ENCODE results near the gene PPP1CA. TPM values are rescaled to one million over a fixed set of nuclear protein-coding genes. Genes with fewer than 3 reads are reported as not detected.

Gene PPP1CA
- total and polyA plus RNA-seq, 4 donors = 62.4 to 92.9 (median 75.9) TPM

DNA sequence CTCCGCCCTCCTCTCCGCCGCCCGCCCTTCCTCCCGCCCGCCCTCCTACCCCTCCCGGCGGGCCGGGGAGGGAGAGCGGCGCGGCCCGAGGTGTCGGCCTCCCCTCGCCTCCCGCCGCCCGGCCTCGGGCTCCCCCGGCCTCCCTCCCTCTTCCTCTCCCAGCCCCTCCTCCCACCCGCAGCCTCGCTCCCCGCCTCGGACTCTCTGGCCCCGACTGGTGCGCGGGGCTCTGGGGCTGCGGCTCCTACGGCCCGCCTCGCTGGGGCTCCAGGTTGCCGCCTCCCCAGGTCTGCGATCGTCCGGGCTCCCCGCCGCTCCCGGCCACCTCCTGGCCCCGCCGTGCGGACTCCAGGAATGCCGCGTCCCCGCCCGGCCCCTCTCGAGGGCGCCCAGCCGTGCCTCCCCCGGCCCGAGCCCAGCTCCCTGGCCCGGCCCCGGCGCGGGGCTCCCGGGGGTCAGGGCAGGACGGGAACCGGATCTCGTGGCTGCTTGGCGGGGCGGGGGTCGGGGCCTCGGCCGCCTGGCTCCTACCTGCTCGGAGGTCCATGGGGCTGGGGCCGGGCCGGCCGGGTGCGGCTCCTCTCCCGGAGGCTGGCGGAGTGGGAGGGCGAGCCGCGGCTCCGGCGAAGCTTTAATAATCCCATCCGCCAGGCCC is 28.5 kb downstream of the PPP1CA start, which contains the start of gene CLCF1:
TSS of gene CLCF1 (minus strand) at position 606 of the 655 bp plus-strand sequence. CDS start at position 547, 59 bp downstream.
- WGBS = under 1% methylated on average over 76 of the region's 76 CpGs
- H3K9me3 ChIP-seq (ENCODE audit: control insufficient read depth in 4 of 4, low read length in 3 of 4) = no peaks in the 10 kb centered on the region
- H3K9ac ChIP-seq (ENCODE audit: low read depth in 1 of 2, low read length in 2 of 2) = peak within 1 kb of the TSS; percentile 48 to 58
- peak within 1 kb of the TSS in 2 of 3 donors; percentile 47 to 75 for H3K4me3 ChIP-seq (ENCODE audit: low read depth in 1 of 3, low read length in 3 of 3)
- no peaks in the 10 kb centered on the region for H3K36me3 ChIP-seq (ENCODE audit: control insufficient read depth in 4 of 4, insufficient read depth in 3 of 4, low read depth in 1 of 4, low read length in 3 of 4)
- TF ChIP-seq HNF4A (conservative IDR thresholded peaks at IDR 0.05) (no peak), TAF1 (conservative IDR thresholded peaks at IDR 0.05) (no peak), RXRA (IDR thresholded peaks at IDR 0.05) (no peak)
- no peak for DNase-seq (ENCODE audit: low spot score)
- H3K27ac ChIP-seq (ENCODE audit: low read depth in 1 of 2, low read length in 2 of 2) = peak within 1 kb of the TSS; percentile 56 to 73
- peaks cover 8 to 24% (median 10%) of the 10 kb centered on the region in 4 donors for H3K4me1 ChIP-seq (ENCODE audit: control insufficient read depth in 4 of 4, insufficient read depth in 4 of 4, low read length in 3 of 4)
- no peaks in the 10 kb centered on the region for H3K27me3 ChIP-seq (ENCODE audit: control insufficient read depth in 4 of 4, insufficient read depth in 4 of 4, low read length in 3 of 4)

DNA sequence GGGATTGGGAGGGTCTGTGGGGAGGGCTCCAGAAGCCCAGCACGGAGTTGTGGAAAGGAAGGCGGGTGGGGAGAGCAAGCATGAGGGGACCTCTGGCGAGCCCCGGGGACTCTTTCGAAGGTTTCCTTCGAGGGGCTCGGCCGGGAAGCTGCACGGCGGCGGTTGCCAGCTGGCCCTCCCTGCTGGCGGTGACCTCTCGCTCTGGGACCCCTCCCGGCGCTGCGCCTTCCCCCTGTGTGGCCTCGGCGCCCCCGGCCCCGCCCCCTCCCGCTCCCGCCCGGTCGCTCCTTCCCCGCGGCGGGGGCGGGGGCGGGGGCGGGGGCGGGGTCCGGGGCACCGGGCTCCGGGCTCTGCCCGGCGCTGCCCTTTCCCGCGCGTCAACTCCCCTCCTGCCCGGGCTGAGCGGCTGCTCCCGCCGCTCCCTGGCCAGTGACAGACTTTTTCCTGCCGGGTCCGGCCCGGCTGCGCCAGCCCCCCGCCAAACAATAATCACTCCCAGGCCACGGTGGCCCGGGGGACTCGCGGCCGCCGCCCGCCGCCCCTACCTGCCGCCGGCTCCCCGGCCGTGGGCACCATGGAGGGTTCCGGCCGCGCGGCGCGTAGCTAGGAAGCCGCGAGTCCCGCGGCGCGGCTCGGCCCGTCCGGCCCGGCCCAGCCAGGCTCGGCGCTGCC is 29.2 kb downstream of the PPP1CA start:
- no peaks in the 10 kb centered on the region for H3K36me3 ChIP-seq (ENCODE audit: control insufficient read depth in 4 of 4, insufficient read depth in 3 of 4, low read depth in 1 of 4, low read length in 3 of 4)
- WGBS = 2% methylated on average over 78 of the region's 78 CpGs
- no peaks in the 10 kb centered on the region for H3K27me3 ChIP-seq (ENCODE audit: control insufficient read depth in 4 of 4, insufficient read depth in 4 of 4, low read length in 3 of 4)
- no peak for TF ChIP-seq NR2F2 (IDR thresholded peaks at IDR 0.05)
- no peak for TF ChIP-seq HNF4G (IDR thresholded peaks at IDR 0.05)
- no peak for TF ChIP-seq RXRA (IDR thresholded peaks at IDR 0.05)
- TF ChIP-seq, protein P1, sequence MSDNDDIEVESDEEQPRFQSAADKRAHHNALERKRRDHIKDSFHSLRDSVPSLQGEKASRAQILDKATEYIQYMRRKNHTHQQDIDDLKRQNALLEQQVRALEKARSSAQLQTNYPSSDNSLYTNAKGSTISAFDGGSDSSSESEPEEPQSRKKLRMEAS (IDR thresholded peaks at IDR 0.05) = no peak
- no peak for TF ChIP-seq SP1 (IDR thresholded peaks at IDR 0.05)
- no peak for TF ChIP-seq REST (IDR thresholded peaks at IDR 0.05)
- TF ChIP-seq, protein P2, sequence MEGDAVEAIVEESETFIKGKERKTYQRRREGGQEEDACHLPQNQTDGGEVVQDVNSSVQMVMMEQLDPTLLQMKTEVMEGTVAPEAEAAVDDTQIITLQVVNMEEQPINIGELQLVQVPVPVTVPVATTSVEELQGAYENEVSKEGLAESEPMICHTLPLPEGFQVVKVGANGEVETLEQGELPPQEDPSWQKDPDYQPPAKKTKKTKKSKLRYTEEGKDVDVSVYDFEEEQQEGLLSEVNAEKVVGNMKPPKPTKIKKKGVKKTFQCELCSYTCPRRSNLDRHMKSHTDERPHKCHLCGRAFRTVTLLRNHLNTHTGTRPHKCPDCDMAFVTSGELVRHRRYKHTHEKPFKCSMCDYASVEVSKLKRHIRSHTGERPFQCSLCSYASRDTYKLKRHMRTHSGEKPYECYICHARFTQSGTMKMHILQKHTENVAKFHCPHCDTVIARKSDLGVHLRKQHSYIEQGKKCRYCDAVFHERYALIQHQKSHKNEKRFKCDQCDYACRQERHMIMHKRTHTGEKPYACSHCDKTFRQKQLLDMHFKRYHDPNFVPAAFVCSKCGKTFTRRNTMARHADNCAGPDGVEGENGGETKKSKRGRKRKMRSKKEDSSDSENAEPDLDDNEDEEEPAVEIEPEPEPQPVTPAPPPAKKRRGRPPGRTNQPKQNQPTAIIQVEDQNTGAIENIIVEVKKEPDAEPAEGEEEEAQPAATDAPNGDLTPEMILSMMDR (IDR thresholded peaks at IDR 0.05; ENCODE audit: low read depth, low read length, missing input control) = no peak
- TF ChIP-seq ZBTB33 (IDR thresholded peaks at IDR 0.05) = no peak
- no peak for TF ChIP-seq EGR1 (IDR thresholded peaks at IDR 0.05; ENCODE audit: low read depth in 2 of 2)
- no peak for TF ChIP-seq JUND (IDR thresholded peaks at IDR 0.05)
- TF ChIP-seq ATF3 (IDR thresholded peaks at IDR 0.05) = no peak
- TF ChIP-seq GABPA (IDR thresholded peaks at IDR 0.05 in 1 of 2, conservative IDR thresholded peaks at IDR 0.05 in 1 of 2) = no peak
- TF ChIP-seq FOXA1 (IDR thresholded peaks at IDR 0.05) = no peak
- TF ChIP-seq RAD21 (IDR thresholded peaks at IDR 0.05) = no peak
- TF ChIP-seq HNF4A (conservative IDR thresholded peaks at IDR 0.05) = no peak
- no peak for TF ChIP-seq FOXA2 (IDR thresholded peaks at IDR 0.05)
- no peak for TF ChIP-seq TAF1 (conservative IDR thresholded peaks at IDR 0.05)
- TF ChIP-seq YY1 (IDR thresholded peaks at IDR 0.05) = no peak
- no peaks in the 10 kb centered on the region for H3K9me3 ChIP-seq (ENCODE audit: control insufficient read depth in 4 of 4, low read length in 3 of 4)
- peak overlapping the region in 1 of 3 donors; percentile 75 for H3K4me3 ChIP-seq (ENCODE audit: low read depth in 1 of 3, low read length in 3 of 3)
- peaks cover 8 to 24% (median 10%) of the 10 kb centered on the region in 4 donors for H3K4me1 ChIP-seq (ENCODE audit: control insufficient read depth in 4 of 4, insufficient read depth in 4 of 4, low read length in 3 of 4)
- H3K27ac ChIP-seq (ENCODE audit: low read depth in 1 of 2, low read length in 2 of 2) = peak overlapping the region in 1 of 2 donors; percentile 73
- H3K9ac ChIP-seq (ENCODE audit: low read depth in 1 of 2, low read length in 2 of 2) = peak overlapping the region in 1 of 2 donors; percentile 39
- DNase-seq (ENCODE audit: low spot score) = no peak

All from liver (tissue), 9 donors.